Measurements from ENCODE around the gene SMARCAL1. TPM values are rescaled to one million over a fixed set of nuclear protein-coding genes. Genes with fewer than 3 reads are reported as not detected.

The SMARCAL1 gene
- total and polyA plus RNA-seq, 12 donors: 8.2 to 28.9 (median 21.1) TPM

GRCh38 chr2:216418981-216419380, 6.7 kb downstream of the SMARCAL1 start:
- intact Hi-C loops (cut with DNase I): no loop called here
- no peak overlapping the region for H3K27ac ChIP-seq
- H3K27me3 ChIP-seq: no peaks in the 10 kb centered on the region
- peaks cover 0 to 61% of the 10 kb centered on the region in 2 donors for H3K36me3 ChIP-seq (replicated peaks in 1 of 2)
- TF ChIP-seq POLR2A (IDR thresholded peaks at IDR 0.05): no peak
- TF ChIP-seq, protein P1, sequence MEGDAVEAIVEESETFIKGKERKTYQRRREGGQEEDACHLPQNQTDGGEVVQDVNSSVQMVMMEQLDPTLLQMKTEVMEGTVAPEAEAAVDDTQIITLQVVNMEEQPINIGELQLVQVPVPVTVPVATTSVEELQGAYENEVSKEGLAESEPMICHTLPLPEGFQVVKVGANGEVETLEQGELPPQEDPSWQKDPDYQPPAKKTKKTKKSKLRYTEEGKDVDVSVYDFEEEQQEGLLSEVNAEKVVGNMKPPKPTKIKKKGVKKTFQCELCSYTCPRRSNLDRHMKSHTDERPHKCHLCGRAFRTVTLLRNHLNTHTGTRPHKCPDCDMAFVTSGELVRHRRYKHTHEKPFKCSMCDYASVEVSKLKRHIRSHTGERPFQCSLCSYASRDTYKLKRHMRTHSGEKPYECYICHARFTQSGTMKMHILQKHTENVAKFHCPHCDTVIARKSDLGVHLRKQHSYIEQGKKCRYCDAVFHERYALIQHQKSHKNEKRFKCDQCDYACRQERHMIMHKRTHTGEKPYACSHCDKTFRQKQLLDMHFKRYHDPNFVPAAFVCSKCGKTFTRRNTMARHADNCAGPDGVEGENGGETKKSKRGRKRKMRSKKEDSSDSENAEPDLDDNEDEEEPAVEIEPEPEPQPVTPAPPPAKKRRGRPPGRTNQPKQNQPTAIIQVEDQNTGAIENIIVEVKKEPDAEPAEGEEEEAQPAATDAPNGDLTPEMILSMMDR (IDR thresholded peaks at IDR 0.05): no peak
- peaks cover 10% of the 10 kb centered on the region in 2 donors for H3K4me1 ChIP-seq (replicated peaks in 1 of 2)
- no peaks in the 10 kb centered on the region for H3K9me3 ChIP-seq (replicated peaks in 1 of 3)
- 35 to 52% (median 41%) methylated on average over 1 of the region's 1 CpG for WGBS, 4 donors
- H3K4me3 ChIP-seq: no peak overlapping the region
- no peak for DNase-seq

DNA sequence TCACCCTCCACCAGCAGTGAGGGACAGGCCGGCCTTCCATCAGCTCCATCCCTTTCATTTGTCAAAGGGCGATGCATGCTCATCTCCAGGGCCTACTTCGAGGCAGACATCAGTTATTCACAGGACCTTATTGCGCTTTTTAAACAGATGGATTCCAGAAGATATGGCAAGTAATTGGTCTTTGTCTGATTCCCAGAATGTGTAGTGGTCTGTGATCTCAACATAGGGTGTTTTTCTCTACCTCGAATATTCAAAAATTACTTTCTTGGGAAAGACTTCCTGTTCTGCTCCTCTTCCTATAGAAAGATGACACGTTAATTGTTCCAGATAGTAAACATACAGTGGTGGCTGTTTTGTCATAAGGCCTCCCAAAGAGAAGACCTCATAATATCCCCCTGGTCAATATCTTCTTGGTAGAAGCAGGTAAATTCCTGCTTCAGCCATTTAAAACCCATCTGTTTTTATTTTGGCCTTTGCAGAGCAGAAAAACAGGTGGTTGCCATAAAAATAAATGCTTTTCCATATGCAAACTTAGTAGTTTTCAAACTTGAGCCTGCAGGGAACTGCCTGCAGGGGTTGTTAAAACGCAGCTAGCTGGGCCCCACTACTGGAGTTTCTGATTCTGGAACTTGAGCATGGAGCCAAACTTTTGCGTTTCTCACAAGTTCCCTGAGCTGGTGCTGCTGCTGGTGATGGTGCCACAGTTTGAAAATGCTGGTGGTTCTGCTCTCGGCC, 8.2 kb downstream of the SMARCAL1 start:
- H3K36me3 ChIP-seq (replicated peaks in 1 of 2): peaks cover 0 to 67% of the 10 kb centered on the region in 2 donors
- no peak for DNase-seq
- H3K9me3 ChIP-seq (replicated peaks in 1 of 3): no peaks in the 10 kb centered on the region
- TF ChIP-seq, protein P1 (IDR thresholded peaks at IDR 0.05): no peak
- TF ChIP-seq POLR2A (IDR thresholded peaks at IDR 0.05): no peak
- H3K27me3 ChIP-seq: no peaks in the 10 kb centered on the region
- WGBS, 4 donors: 85 to 96% (median 93%) methylated on average over 9 of the region's 9 CpGs
- peaks cover 9 to 10% of the 10 kb centered on the region in 2 donors for H3K4me1 ChIP-seq (replicated peaks in 1 of 2)
- H3K4me3 ChIP-seq: no peak overlapping the region
- H3K27ac ChIP-seq: no peak overlapping the region
- intact Hi-C loops (cut with DNase I): no loop called here

DNA sequence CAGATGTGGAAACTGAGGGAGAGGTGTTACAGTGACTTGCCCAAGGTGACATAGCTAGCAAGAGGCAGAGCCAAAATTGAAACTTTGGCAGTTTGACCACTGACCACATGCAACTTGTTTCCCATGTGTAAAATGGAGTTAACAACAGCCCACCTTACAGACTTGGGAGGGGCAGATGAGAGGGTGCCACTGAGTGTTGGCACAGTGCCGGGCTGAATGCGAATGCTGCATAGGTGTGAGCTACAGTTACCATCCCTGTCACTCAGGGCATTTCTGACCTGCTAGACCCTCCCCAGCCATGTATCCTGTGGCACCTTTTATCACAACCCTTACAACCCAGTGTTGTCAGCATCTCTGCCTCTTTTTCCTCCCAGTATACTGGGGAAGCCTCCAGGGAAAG, 10.8 kb downstream of the SMARCAL1 start:
- Histone ChIP-seq H3K4me1 (replicated peaks in 1 of 2) (peaks cover 9 to 10% of the 10 kb centered on the region in 2 donors), H3K36me3 (replicated peaks in 1 of 2) (peaks cover 0 to 53% of the 10 kb centered on the region in 2 donors), H3K27me3 (no peaks in the 10 kb centered on the region), H3K27ac (no peak overlapping the region), H3K4me3 (no peak overlapping the region), H3K9me3 (replicated peaks in 1 of 3) (no peaks in the 10 kb centered on the region)
- no peak for DNase-seq
- 94 to 100% (median 97%) methylated on average over 2 of the region's 2 CpGs for WGBS, 4 donors
- intact Hi-C loops (cut with DNase I): no loop called here
- no peak for TF ChIP-seq POLR2A (IDR thresholded peaks at IDR 0.05)
- TF ChIP-seq, protein P1 (IDR thresholded peaks at IDR 0.05): no peak

- H3K4me1 ChIP-seq (replicated peaks in 1 of 2): peaks cover under 1 to 2% of the 10 kb centered on the region in 2 donors
- H3K9me3 ChIP-seq (replicated peaks in 1 of 3): no peaks in the 10 kb centered on the region
- H3K27me3 ChIP-seq: no peaks in the 10 kb centered on the region
- H3K27ac ChIP-seq: no peak overlapping the region
- no peak for TF ChIP-seq POLR2A (IDR thresholded peaks at IDR 0.05)
- TF ChIP-seq, protein P1 (IDR thresholded peaks at IDR 0.05): no peak
- no peak overlapping the region for H3K4me3 ChIP-seq
- DNase-seq: no peak
- intact Hi-C loops (cut with DNase I): no loop called here
- peaks cover 0 to 65% of the 10 kb centered on the region in 2 donors for H3K36me3 ChIP-seq (replicated peaks in 1 of 2)
- 71 to 87% (median 83%) methylated on average over 1 of the region's 1 CpG for WGBS, 4 donors
Observed at GRCh38 chr2:216424274-216424673, 12.0 kb downstream of the SMARCAL1 start.
